Skin epidermis (tissue), 12 donors: ENCODE measurements around the gene SYVN1.
A peak's percentile ranks its signal among the peaks of the same experiment; 100 is the strongest.
"Not testable (repeated sequence)": the region's sequence is repeated elsewhere in the genome, so short reads cannot be mapped to it uniquely, and the experiment has no call there.

Experiments
- H3K27ac ChIP-seq, 21 experiments: fragments of 200-600 bp; sonication (generic) in 11 of 21; one replicate each; pipeline ENCODE4 v1.5.0; 2020; ENCODE audit warnings: mild to moderate bottlenecking in 3 of 21, inconsistent platforms in 2 of 21, moderate library complexity in 2 of 21
- H3K4me3 ChIP-seq, 7 experiments: fragments of 200-600 bp; sonication (generic) in 2 of 7; one replicate each; pipeline ENCODE4 v1.5.0; 2020; ENCODE audit warnings: inconsistent platforms in 2 of 7, mild to moderate bottlenecking in 2 of 7, moderate library complexity in 1 of 7

SYVN1 gene

DNA sequence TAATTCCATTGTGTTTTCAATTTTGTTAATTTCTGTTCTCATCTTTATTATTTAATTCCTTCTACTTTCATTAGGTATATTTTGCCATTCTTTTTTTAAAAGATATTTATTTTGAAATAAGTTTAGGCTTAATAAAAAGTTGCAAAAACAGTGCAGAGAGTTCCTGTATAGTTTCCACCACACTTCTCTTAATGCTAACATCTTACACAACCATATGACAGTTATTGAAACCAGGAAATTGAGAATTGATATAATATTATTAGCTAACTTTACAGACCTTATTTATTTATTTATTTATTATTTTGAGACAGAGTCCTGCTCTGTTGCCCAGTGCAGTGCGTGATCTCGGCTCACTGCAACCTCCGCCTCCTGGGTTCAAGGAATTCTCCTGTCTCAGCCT, 21.9 kb upstream of the SYVN1 start:
- Histone ChIP-seq H3K27ac (no peak overlapping the region), H3K4me3 (no peak overlapping the region)

- Histone ChIP-seq H3K27ac (peak overlapping the region in 1 of 21 experiments; percentile 58), H3K4me3 (no peak overlapping the region)
These were observed 17.8 kb upstream of the SYVN1 start for GRCh38 chr11:65152122-65152521.

DNA sequence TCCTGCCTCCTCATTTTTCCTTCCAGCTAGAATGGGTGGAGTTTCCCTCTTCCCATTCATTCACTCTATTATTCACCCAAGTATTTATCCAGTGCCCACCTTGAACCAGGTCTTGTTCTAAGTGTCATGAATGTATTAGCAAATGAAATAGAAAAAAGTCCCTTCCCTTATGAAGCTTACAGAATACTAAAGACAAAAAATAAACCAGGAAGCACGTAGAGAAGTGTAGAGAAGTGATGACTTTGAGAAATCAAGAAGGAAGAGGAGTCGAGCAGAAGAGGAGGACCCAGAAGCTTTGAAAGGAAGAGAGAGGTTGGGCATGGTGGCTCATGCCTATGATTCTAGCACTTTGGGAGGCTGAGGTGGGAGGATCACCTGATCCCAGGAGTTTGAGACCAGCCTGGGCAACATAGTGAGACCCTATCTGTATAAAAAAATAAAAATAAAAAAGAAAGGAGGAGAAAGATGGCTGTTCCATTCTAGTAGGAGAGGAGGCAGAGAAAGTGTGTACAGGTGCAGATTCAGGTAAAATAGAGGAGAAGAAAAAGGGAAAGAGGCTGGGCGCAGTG, 17.1 kb upstream of the SYVN1 start:
- peak overlapping the region in 9 of 21 experiments; percentile 9 to 62 (median 46) for H3K27ac ChIP-seq
- no peak overlapping the region for H3K4me3 ChIP-seq

DNA sequence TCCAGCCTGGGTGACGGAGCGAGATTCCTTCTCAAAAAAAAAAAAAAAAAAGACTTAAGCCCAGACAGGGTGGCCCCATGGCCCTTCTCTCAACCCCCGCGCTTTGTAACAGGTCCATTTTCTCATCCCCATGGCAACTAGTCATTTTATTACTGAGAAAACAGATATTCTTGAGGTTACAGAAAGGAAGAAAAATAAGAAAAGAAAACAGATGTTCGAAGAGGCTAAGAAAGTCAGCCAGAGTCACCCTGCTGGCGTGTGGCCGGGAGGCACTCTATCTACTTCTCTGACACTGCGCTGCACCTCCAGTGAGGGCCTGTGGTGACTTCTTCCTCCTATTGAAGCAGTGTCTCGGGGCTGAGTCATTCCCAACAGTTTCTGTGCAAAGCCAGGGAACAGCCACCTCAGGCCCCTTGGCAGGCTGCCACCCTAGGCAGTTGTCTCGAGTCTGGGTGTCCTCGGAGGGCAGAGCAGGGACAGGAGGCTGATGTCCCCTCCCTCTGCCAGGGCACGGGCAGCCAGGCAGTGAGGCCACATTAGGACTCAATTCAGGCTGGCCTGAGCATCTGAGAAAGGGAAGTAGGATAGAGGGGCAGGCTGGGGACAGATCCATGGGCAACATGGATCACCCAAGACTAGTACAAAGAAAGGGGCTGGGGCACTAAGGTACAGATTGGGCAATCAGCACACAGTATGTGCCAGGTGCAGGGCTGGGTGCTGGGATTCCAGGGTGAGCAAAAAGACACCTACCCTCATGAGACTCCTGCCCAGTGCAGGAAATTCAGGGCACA, 16.4 kb upstream of the SYVN1 start:
- peak overlapping the region in 15 of 21 experiments; percentile 1 to 62 (median 38) for H3K27ac ChIP-seq

GRCh38 chr11:65150131-65150508, 15.8 kb upstream of the SYVN1 start:
- peak overlapping the region in 10 of 21 experiments; percentile 1 to 56 (median 32) for H3K27ac ChIP-seq
- H3K4me3 ChIP-seq = not testable (repeated sequence)

More for the DNA sequence above, 16.4 kb upstream of the SYVN1 start:
- no peak overlapping the region for H3K4me3 ChIP-seq

- no peak overlapping the region for H3K27ac ChIP-seq
- no peak overlapping the region for H3K4me3 ChIP-seq
These were observed 14.3 kb upstream of the SYVN1 start for GRCh38 chr11:65148657-65149056.

- no peak overlapping the region for H3K27ac ChIP-seq
- H3K4me3 ChIP-seq = no peak overlapping the region
These were observed 13.2 kb upstream of the SYVN1 start for GRCh38 chr11:65147352-65148075.

DNA sequence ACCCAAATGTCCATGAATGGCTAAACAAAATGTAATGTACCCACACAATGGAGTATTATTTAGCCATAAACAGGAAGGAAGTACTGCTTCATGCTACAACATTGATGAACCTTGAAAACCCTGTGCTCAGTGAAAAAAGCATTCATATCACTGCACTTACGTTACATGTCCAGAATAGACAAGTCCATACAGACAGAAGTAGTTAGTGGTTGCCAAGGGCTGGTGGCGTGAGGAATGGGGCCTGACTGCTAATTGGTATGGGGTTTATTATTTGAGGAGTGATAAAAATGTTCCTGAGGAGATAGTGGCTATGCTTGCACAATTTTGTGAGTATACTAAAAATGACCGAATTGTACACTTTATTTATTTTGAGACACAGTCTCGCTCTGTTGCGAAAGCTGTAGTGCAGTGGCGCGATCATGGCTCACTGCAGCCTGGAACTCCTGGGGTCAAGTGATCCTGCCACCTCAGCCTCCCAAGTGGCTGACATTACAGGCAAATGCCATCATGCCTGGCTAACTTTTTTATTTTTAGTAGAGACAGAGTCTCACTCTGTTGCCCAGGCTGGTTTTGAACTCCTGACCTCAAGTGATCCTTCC, 7.7 kb upstream of the SYVN1 start:
- Histone ChIP-seq H3K27ac (no peak overlapping the region), H3K4me3 (no peak overlapping the region)

DNA sequence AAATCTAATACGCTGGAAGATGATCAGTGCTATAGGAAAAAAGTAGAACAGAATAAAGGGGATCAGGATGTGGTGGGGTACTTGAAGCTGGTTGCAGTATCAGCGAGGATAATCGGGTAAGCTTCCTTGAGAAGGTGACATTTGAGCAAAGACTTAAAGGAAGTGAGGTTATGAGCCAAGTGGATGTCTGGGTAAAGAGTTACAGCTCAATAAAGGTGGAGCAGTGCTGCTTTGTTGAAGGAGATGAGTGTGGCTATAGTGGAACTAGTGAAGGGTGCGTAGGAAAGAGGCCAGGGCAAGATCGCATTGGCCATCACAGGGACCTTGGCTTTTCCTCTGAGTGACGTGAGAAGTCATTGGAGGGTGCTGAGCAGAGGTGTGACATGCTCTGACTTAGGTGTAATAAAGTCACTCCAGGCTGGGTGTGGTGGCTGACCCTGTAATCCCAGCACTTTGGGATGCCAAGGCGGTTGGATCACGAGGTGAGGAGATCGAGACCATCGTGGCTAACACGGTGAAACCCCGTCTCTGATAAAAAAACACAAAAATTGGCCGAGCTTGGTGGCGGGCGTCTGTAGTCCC, 2.3 kb upstream of the SYVN1 start:
- no peak overlapping the region for H3K27ac ChIP-seq
- no peak overlapping the region for H3K4me3 ChIP-seq

DNA sequence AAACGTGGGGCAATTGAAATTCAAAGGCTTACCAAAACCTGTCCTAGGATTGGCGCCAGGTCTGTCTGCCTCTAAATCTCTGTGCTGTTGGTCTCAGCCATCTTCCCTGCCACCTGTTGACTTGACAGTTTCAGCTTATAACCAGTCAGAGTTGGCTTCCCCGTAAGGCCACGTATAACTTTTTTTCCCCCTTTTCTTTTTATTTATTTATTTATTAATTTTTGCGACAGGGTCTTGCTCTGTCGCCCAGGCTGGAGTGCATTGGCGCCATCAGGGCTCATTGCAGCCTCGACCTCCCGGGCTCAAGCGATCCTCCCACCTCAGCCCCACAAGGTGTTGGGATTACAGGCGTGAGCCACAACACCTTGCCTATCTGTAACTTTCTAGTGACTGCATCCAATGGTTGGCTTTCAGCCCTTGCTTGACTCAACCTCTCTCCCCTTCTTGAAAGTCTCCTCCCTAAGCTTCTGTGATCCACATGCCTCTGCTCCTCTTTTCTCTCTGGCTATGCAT, 1.4 kb upstream of the SYVN1 start:
- peak overlapping the region in 19 of 21 experiments; percentile 93 to 100 (median 99) for H3K27ac ChIP-seq
- peak overlapping the region; percentile 72 to 97 (median 92) for H3K4me3 ChIP-seq

DNA sequence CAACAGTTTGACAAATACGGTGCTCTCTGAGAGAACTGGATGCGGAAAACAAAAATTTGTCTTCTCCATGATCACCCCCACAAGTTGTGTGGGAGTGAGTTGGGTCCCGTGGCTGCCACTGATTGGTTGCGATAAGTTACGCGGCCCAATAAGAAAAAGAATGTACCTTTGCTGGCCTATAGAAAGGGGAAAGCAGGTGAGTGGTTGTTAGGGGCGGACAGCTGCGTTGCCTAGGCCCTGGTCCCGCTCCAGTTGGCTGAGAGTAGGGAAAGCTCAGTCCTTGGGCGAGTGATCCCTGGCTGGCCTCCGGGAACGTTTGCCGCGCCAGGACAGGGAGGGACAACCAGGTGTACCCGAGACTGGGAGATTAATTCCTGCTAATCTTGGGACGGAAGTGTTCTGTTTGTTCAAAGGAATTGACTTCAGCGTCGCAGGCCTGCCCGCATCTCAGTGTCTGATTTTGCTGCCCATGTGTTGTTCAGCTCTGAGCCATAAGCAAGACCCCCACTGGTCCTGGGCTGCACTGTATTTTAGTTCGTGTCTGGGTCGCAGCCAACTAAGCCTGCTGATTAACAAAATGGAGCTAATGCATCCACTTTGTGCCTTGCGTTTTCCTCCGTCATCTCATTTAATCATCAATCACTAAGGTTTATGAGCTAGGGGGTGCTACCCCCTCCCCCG, 773 bp upstream of the SYVN1 start:
- peak overlapping the region; percentile 76 to 100 (median 98) for H3K27ac ChIP-seq
- peak overlapping the region; percentile 72 to 97 (median 92) for H3K4me3 ChIP-seq

GRCh38 chr11:65133724-65134123, 595 bp downstream of the SYVN1 start:
- Histone ChIP-seq H3K27ac (peak overlapping the region in 20 of 21 experiments; percentile 93 to 100 (median 98)), H3K4me3 (peak overlapping the region; percentile 72 to 97 (median 92))

GRCh38 chr11:65132988-65133700, 1.2 kb downstream of the SYVN1 start:
- H3K27ac ChIP-seq = peak overlapping the region in 17 of 21 experiments; percentile 10 to 100 (median 98)
- peak overlapping the region; percentile 72 to 97 (median 92) for H3K4me3 ChIP-seq

- H3K27ac ChIP-seq = peak overlapping the region in 8 of 21 experiments; percentile 10 to 99 (median 96)
- peak overlapping the region in 1 of 7 experiments; percentile 92 for H3K4me3 ChIP-seq
These were observed 1.9 kb downstream of the SYVN1 start for GRCh38 chr11:65132238-65132987.

GRCh38 chr11:65131895-65132237, 2.5 kb downstream of the SYVN1 start:
- Histone ChIP-seq H3K4me3 (no peak overlapping the region), H3K27ac (peak overlapping the region in 2 of 21 experiments; percentile 12 to 98)

DNA sequence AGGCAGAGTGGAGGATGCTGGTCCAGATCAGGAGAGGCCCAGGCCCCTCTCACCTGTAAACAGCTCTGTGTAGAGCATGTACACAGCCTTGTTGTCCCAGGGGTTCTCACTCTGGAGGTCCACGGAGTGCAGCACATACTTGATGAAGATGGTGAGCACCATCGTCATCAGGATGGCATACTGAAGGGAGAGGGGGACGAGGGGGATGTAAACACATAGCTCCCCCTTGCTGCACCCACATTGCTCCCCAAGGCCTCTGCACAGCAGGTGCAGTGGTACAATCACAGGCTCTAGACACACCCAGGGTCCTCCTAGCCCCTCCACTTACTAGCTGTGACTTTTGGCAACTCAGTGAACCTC, 2.9 kb downstream of the SYVN1 start:
- Histone ChIP-seq H3K4me3 (no peak overlapping the region), H3K27ac (no peak overlapping the region)

DNA sequence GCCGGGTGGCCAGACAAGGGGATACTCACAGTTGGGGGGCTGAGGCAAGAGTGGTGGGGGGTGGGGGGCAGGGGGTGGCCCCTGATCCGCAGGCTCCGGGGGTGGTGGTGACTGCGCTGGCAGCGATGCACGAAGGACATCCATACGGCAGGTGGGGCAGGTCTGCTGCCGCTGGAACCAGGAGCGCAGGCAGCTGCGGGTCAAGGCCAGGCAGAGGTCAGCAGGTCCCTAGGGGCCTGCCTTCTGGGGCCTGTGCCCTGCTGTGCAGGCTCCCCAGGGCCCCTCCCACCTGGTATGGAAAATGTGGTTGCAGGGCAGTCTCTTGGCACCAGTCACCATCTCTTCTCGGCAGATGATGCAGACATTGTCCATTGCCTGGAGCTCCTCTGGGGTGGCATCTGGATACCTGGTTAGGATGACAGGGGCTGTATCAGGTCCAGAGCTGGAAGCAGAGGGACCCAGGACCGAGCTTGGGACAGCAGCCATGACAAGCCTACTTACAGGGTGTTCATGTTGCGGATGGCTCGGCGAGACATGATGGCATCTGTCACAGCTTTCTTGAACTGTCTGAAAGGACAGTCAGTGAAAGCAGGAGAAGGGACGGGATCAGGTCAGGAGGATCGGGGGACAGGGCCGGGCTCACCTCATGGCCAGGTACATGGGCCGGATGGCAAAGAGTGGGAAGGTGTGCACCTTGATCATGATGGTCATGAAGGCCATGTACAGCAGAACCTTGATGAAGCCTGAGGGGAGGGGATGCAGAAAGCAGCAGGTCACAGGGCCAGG, 3.5 kb downstream of the SYVN1 start:
- Histone ChIP-seq H3K27ac (no peak overlapping the region), H3K4me3 (no peak overlapping the region)
